GM19372 (cell line): Measurements from ENCODE around the gene KCNG1.

Experiments
- ATAC-seq: cut with Tn5 transposase; IDR thresholded peaks from one replicate; pipeline ENCODE4 v1.9.1; 2021; ENCODE audit warnings: mild to moderate bottlenecking, low read depth, moderate library complexity; ENCODE audit not compliant: unreplicated experiment

KCNG1 gene

GRCh38 chr20:50957798-50958614 lies 64.9 kb downstream of the KCNG1 start, which contains the start of gene DPM1:
Gene DPM1, minus strand, starts transcription at chr20:50958532. Its CDS starts 9 bp downstream, at chr20:50958523.
- peak; percentile 78 for ATAC-seq

GRCh38 chr20:50957276-50957675 lies 65.6 kb downstream of the KCNG1 start:
- no peak for ATAC-seq

- ATAC-seq, result no peak
Observed at GRCh38 chr20:50953821-50954220, 69.1 kb downstream of the KCNG1 start.
